ENCODE measurements around the gene DBP.
A peak's percentile ranks its signal among the peaks of the same experiment; 100 is the strongest.

DBP gene

GRCh38 chr19:48616491-48617056 lies 20.6 kb downstream of the DBP start:
- peaks cover 24% of the 10 kb centered on the region for H3K4me1 ChIP-seq (ENCODE audit: control insufficient read depth, low read length)
- no peak overlapping the region for H3K27ac ChIP-seq (ENCODE audit: low read depth, low read length)
- peaks cover 47% of the 10 kb centered on the region for H3K79me2 ChIP-seq (ENCODE audit: control insufficient read depth, low read length)
- peaks cover 23% of the 10 kb centered on the region for H4K20me1 ChIP-seq (ENCODE audit: control insufficient read depth, insufficient read depth, low read depth, low read length)
- peaks cover 34% of the 10 kb centered on the region for H3F3A ChIP-seq (ENCODE audit: control insufficient read depth, insufficient read depth)
- peak overlapping the region; percentile 67 for H3K4me2 ChIP-seq (ENCODE audit: low read length)
- TF ChIP-seq EZH2phosphoT487 (IDR thresholded peaks at IDR 0.05; ENCODE audit: borderline replicate concordance, low read length) (no peak), CTCF (IDR thresholded peaks at IDR 0.05; ENCODE audit: low read depth, low read length, poor library complexity, severe bottlenecking) (no peak)
- H3K36me3 ChIP-seq (ENCODE audit: control insufficient read depth, low read length) = peaks cover 61% of the 10 kb centered on the region
- no peaks in the 10 kb centered on the region for H3K9me2 ChIP-seq (replicated peaks; ENCODE audit: control insufficient read depth, low read length)
- no peaks in the 10 kb centered on the region for H3K9me3 ChIP-seq (ENCODE audit: control insufficient read depth, insufficient read depth, low read length)
- H3K4me3 ChIP-seq (ENCODE audit: low read length) = peak overlapping the region; percentile 95
- no peaks in the 10 kb centered on the region for H3K27me3 ChIP-seq (ENCODE audit: control insufficient read depth, low read length)

GRCh38 chr19:48616041-48616436 lies 21.1 kb downstream of the DBP start:
- Histone ChIP-seq H3K36me3 (ENCODE audit: control insufficient read depth, low read length) (peaks cover 61% of the 10 kb centered on the region), H3K9me2 (replicated peaks; ENCODE audit: control insufficient read depth, low read length) (no peaks in the 10 kb centered on the region), H3K9me3 (ENCODE audit: control insufficient read depth, insufficient read depth, low read length) (no peaks in the 10 kb centered on the region), H3K4me2 (ENCODE audit: low read length) (no peak overlapping the region), H3K79me2 (ENCODE audit: control insufficient read depth, low read length) (peaks cover 45% of the 10 kb centered on the region), H3K4me1 (ENCODE audit: control insufficient read depth, low read length) (peaks cover 24% of the 10 kb centered on the region), H3F3A (ENCODE audit: control insufficient read depth, insufficient read depth) (peaks cover 34% of the 10 kb centered on the region), H4K20me1 (ENCODE audit: control insufficient read depth, insufficient read depth, low read depth, low read length) (peaks cover 23% of the 10 kb centered on the region), H3K4me3 (ENCODE audit: low read length) (no peak overlapping the region), H3K27ac (ENCODE audit: low read depth, low read length) (no peak overlapping the region), H3K27me3 (ENCODE audit: control insufficient read depth, low read length) (no peaks in the 10 kb centered on the region)
- TF ChIP-seq CTCF (IDR thresholded peaks at IDR 0.05; ENCODE audit: low read depth, low read length, poor library complexity, severe bottlenecking) (no peak), EZH2phosphoT487 (IDR thresholded peaks at IDR 0.05; ENCODE audit: borderline replicate concordance, low read length) (no peak)

- Histone ChIP-seq H3K79me2 (ENCODE audit: control insufficient read depth, low read length) (peaks cover 44% of the 10 kb centered on the region), H3F3A (ENCODE audit: control insufficient read depth, insufficient read depth) (peaks cover 34% of the 10 kb centered on the region), H3K4me1 (ENCODE audit: control insufficient read depth, low read length) (peaks cover 23% of the 10 kb centered on the region), H3K4me2 (ENCODE audit: low read length) (no peak overlapping the region), H3K4me3 (ENCODE audit: low read length) (no peak overlapping the region), H3K27ac (ENCODE audit: low read depth, low read length) (no peak overlapping the region), H4K20me1 (ENCODE audit: control insufficient read depth, insufficient read depth, low read depth, low read length) (peaks cover 23% of the 10 kb centered on the region), H3K27me3 (ENCODE audit: control insufficient read depth, low read length) (no peaks in the 10 kb centered on the region), H3K9me2 (replicated peaks; ENCODE audit: control insufficient read depth, low read length) (no peaks in the 10 kb centered on the region), H3K36me3 (ENCODE audit: control insufficient read depth, low read length) (peaks cover 61% of the 10 kb centered on the region), H3K9me3 (ENCODE audit: control insufficient read depth, insufficient read depth, low read length) (no peaks in the 10 kb centered on the region)
- TF ChIP-seq EZH2phosphoT487 (IDR thresholded peaks at IDR 0.05; ENCODE audit: borderline replicate concordance, low read length) (no peak), CTCF (IDR thresholded peaks at IDR 0.05; ENCODE audit: low read depth, low read length, poor library complexity, severe bottlenecking) (no peak)
These were observed 21.7 kb downstream of the DBP start for GRCh38 chr19:48615231-48616040.
